Activated effector memory CD4-positive, alpha-beta T cell treated with anti-CD3 and anti-CD28 coated beads, Interleukin-2, amount 50 U/mL, for 16 hours (primary cell): ENCODE data around the gene DNAJB6.

Experiments
- DNase-seq: peaks from one replicate; pipeline ENCODE4 v3.0.0-alpha.2; 2020

Gene DNAJB6

GRCh38 chr7:157370742-157371141 lies 33.9 kb downstream of the DNAJB6 start:
- peak; percentile 52 for DNase-seq

- DNase-seq = peak; percentile 59
These were observed 34.5 kb downstream of the DNAJB6 start for GRCh38 chr7:157371296-157371695.

GRCh38 chr7:157372300-157373232 lies 35.8 kb downstream of the DNAJB6 start:
- DNase-seq = peak; percentile 53

- DNase-seq = peak; percentile 22
These were observed 36.7 kb downstream of the DNAJB6 start for GRCh38 chr7:157373493-157373892.

GRCh38 chr7:157375410-157375809 lies 38.6 kb downstream of the DNAJB6 start:
- peak; percentile 30 for DNase-seq

- peak; percentile 57 for DNase-seq
These were observed 40.8 kb downstream of the DNAJB6 start for GRCh38 chr7:157377436-157378124.

- DNase-seq = peak; percentile 48
These were observed 41.6 kb downstream of the DNAJB6 start for GRCh38 chr7:157378390-157378789.

GRCh38 chr7:157379493-157379892 lies 42.7 kb downstream of the DNAJB6 start:
- peak; percentile 25 for DNase-seq

- DNase-seq = peak; percentile 56
These were observed 43.6 kb downstream of the DNAJB6 start for GRCh38 chr7:157380416-157380815.

GRCh38 chr7:157383868-157384267 lies 47.1 kb downstream of the DNAJB6 start:
- no peak for DNase-seq

GRCh38 chr7:157384301-157384700 lies 47.5 kb downstream of the DNAJB6 start:
- peak; percentile 56 for DNase-seq

GRCh38 chr7:157386979-157387800 lies 50.4 kb downstream of the DNAJB6 start:
- DNase-seq = peak; percentile 95

GRCh38 chr7:157388301-157388700 lies 51.5 kb downstream of the DNAJB6 start:
- DNase-seq = peak; percentile 14

GRCh38 chr7:157389951-157390730 lies 53.3 kb downstream of the DNAJB6 start:
- peak; percentile 66 for DNase-seq

- DNase-seq = peak; percentile 61
These were observed 54.4 kb downstream of the DNAJB6 start for GRCh38 chr7:157391036-157391710.

GRCh38 chr7:157392256-157393037 lies 55.6 kb downstream of the DNAJB6 start:
- DNase-seq = peak; percentile 6

- peak; percentile 54 for DNase-seq
These were observed 57.7 kb downstream of the DNAJB6 start for GRCh38 chr7:157394246-157395191.

- peak; percentile 8 for DNase-seq
These were observed 58.4 kb downstream of the DNAJB6 start for GRCh38 chr7:157395206-157395605.

- peak; percentile 44 for DNase-seq
These were observed 59.7 kb downstream of the DNAJB6 start for GRCh38 chr7:157396316-157397035.
